Natural killer cell (primary cell): Measurements from ENCODE around the gene FMNL1. TPM values are rescaled to one million over a fixed set of nuclear protein-coding genes. Genes with fewer than 3 reads are reported as not detected.

Source experiments
- ATAC-seq, 3 donors: fragments of 150-1000 bp in 2 of 3; fragments of 200-7000 bp in 1 of 3; cut with Tn5 transposase; 1 replicate in 1 of 3; 2 replicates in 2 of 3; pipeline ENCODE4 v1.10.0; 2021; ENCODE audit warnings: mild to moderate bottlenecking in 2 of 3, moderate library complexity in 2 of 3
- DNase-seq, 2 donors: peaks; one replicate each; pipeline versions ENCODE4 v3.0.0 to v3.0.0-alpha.2; 2013 to 2021; ENCODE audit warnings: mixed read lengths in 1 of 2
- H3K27ac ChIP-seq: one replicate; pipeline ENCODE4 v1.5.1; 2013; ENCODE audit warnings: mild to moderate bottlenecking, low read length
- H3K27me3 ChIP-seq: one replicate; pipeline ENCODE4 v1.6.1; 2013; ENCODE audit warnings: low read length; ENCODE audit not compliant: control insufficient read depth, insufficient read depth
- H3K36me3 ChIP-seq: one replicate; pipeline ENCODE4 v1.6.1; 2013; ENCODE audit warnings: low read length; ENCODE audit not compliant: control insufficient read depth, insufficient read depth
- H3K4me1 ChIP-seq: one replicate; pipeline ENCODE4 v1.6.1; 2013; ENCODE audit warnings: low read length; ENCODE audit not compliant: control insufficient read depth, insufficient read depth
- H3K4me3 ChIP-seq: one replicate; pipeline ENCODE4 v1.5.1; 2013; ENCODE audit warnings: low read length
- H3K9me3 ChIP-seq: one replicate; pipeline ENCODE4 v1.6.1; 2013; ENCODE audit warnings: low read length; ENCODE audit not compliant: control insufficient read depth, insufficient read depth
- H3K27ac Mint-ChIP-seq, 2 donors: one replicate each; pipeline ENCODE4 v1.8.0; 2022; ENCODE audit warnings: mild to moderate bottlenecking in 2 of 2, mixed read lengths in 2 of 2, moderate library complexity in 1 of 2
- H3K27me3 Mint-ChIP-seq, 2 donors: one replicate each; pipeline ENCODE4 v1.8.0; 2022; ENCODE audit warnings: low read depth in 2 of 2, mixed read lengths in 2 of 2
- H3K36me3 Mint-ChIP-seq: one replicate; pipeline ENCODE4 v1.8.0; 2022; ENCODE audit warnings: mixed read lengths
- H3K4me1 Mint-ChIP-seq, 2 donors: one replicate each; pipeline ENCODE4 v1.8.0; 2022; ENCODE audit warnings: mixed read lengths in 2 of 2
- H3K4me3 Mint-ChIP-seq: one replicate; pipeline ENCODE4 v1.8.0; 2022; ENCODE audit warnings: mild to moderate bottlenecking, moderate library complexity, mixed read lengths
- H3K9me3 Mint-ChIP-seq, 2 donors: one replicate each; pipeline ENCODE4 v1.8.0; 2022; ENCODE audit warnings: mixed read lengths in 2 of 2
- WGBS: methylation state at CpG from one replicate; pipeline ENCODE4 v1.1.7; 2013; ENCODE audit warnings: missing lambda C conversion rate; ENCODE audit not compliant: insufficient coverage; 5-methylcytosine and 5-hydroxymethylcytosine counted together
- intact Hi-C: fragments of 100-400 bp; cut with micrococcal nuclease; formaldehyde crosslinking; loops from one replicate; pipeline ENCODE4 v1.14.2; 2022
- total RNA-seq, 4 donors: library from RNA; stranded (reverse); fragments of 120-200 nt in 1 of 4; gene quantifications; one replicate each; pipeline versions ENCODE4 v1.2.3 to v1.2.4, GENCODE V29; 2013 to 2022
- TF ChIP-seq, protein P1 (sequence below): fragments of 200-600 bp; IDR thresholded peaks from one replicate; pipeline ENCODE4 v1.8.0; 2022; ENCODE audit warnings: antibody characterized with exemption

The FMNL1 gene
- total RNA-seq, 3 donors from 2014 or later (not counting 1 experiment from before 2014, with no cell fraction given): 741 to 836 (median 752) TPM

DNA sequence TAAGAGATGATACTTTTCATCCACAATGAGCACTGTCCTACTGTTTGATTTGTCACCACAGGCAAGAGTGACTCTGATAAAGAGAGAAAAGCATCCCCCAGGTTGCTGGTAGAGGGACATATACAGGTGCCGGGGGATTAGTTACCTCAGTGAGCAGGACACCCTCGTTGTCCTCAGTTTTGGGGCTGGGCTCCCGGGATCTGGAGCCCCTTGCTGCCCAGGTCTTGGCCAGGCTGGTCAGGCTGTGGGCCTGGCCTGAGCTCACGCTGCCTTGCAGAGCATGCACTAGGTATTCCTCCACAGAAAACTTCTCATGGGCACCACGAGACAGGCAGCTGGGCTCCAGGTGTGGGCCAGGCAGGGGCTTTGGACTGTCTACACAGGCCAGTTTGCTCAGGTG is 64.6 kb downstream of the FMNL1 start:
- H3K27me3 ChIP-seq: no peaks in the 10 kb centered on the region
- Mint-ChIP-seq H3K27me3 (no peaks in the 10 kb centered on the region), H3K4me3 (no peak overlapping the region), H3K27ac (peak overlapping the region in 1 of 2 donors; percentile 20), H3K9me3 (no peaks in the 10 kb centered on the region), H3K4me1 (peaks cover 14 to 26% of the 10 kb centered on the region in 2 donors), H3K36me3 (no peaks in the 10 kb centered on the region)
- ATAC-seq: no peak
- H3K4me3 ChIP-seq: no peak overlapping the region
- intact Hi-C loops: no loop called here
- H3K9me3 ChIP-seq: no peaks in the 10 kb centered on the region
- peaks cover 13% of the 10 kb centered on the region for H3K4me1 ChIP-seq
- TF ChIP-seq, protein P1, sequence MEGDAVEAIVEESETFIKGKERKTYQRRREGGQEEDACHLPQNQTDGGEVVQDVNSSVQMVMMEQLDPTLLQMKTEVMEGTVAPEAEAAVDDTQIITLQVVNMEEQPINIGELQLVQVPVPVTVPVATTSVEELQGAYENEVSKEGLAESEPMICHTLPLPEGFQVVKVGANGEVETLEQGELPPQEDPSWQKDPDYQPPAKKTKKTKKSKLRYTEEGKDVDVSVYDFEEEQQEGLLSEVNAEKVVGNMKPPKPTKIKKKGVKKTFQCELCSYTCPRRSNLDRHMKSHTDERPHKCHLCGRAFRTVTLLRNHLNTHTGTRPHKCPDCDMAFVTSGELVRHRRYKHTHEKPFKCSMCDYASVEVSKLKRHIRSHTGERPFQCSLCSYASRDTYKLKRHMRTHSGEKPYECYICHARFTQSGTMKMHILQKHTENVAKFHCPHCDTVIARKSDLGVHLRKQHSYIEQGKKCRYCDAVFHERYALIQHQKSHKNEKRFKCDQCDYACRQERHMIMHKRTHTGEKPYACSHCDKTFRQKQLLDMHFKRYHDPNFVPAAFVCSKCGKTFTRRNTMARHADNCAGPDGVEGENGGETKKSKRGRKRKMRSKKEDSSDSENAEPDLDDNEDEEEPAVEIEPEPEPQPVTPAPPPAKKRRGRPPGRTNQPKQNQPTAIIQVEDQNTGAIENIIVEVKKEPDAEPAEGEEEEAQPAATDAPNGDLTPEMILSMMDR: no peak
- peaks cover 79% of the 10 kb centered on the region for H3K36me3 ChIP-seq
- WGBS: 94% methylated on average over 5 of the region's 5 CpGs
- H3K27ac ChIP-seq: no peak overlapping the region
- DNase-seq: no peak

DNA sequence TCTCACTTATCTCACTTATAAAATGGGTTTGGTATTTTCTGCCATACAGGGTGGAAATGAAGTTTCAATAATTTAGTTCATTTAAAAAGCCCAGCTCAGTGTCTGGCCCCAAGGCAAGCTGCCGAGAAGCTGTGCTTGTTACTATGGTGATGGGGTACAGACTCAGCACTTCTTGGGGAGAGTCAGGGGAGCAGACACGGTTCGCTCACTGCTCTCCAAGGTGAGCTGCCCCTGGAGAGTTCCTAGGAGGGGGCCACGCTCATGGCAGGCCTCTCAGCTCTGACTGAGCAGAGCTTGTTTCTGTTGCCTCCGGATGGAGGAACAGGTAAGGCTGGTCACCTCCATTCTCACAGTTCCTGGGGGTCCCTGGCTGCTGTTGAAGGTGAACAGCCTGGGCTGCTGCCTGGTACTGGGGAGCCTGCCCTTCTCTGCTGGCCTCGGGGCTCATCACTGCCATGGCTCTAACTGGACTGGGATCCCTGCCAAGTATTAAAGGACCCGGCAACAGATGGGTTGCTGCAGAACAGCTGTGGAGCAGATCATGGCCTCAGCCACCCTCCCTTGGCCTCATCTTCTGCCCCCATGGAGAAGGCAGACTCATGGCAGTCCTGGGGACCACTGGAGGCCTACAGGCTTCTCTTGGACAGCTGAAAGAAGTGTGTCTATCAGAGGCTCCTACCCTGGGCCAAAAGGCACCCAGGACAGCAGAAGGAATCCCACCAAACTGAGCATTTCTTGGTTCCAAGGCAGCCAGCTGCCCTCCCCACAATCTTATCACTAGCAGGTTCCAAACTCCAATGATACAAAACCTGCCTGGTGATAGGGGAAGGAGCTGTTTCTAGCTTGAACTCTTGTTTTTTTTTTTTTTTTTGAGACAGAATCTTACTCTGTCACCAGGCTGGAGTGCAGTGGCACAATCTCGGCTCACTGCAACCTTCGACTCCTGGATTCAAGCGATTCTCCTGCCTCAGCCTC is 66.1 kb downstream of the FMNL1 start:
- Mint-ChIP-seq H3K27ac (no peak overlapping the region), H3K9me3 (no peaks in the 10 kb centered on the region), H3K36me3 (no peaks in the 10 kb centered on the region), H3K4me3 (no peak overlapping the region), H3K4me1 (peaks cover 19 to 35% of the 10 kb centered on the region in 2 donors), H3K27me3 (no peaks in the 10 kb centered on the region)
- peaks cover 69% of the 10 kb centered on the region for H3K36me3 ChIP-seq
- H3K27me3 ChIP-seq: no peaks in the 10 kb centered on the region
- no peak for ATAC-seq
- DNase-seq: no peak
- TF ChIP-seq, protein P1: no peak
- peaks cover 24% of the 10 kb centered on the region for H3K4me1 ChIP-seq
- H3K4me3 ChIP-seq: no peak overlapping the region
- 78% methylated on average over 10 of the region's 10 CpGs for WGBS
- no peak overlapping the region for H3K27ac ChIP-seq
- intact Hi-C loops: no loop called here
- no peaks in the 10 kb centered on the region for H3K9me3 ChIP-seq

DNA sequence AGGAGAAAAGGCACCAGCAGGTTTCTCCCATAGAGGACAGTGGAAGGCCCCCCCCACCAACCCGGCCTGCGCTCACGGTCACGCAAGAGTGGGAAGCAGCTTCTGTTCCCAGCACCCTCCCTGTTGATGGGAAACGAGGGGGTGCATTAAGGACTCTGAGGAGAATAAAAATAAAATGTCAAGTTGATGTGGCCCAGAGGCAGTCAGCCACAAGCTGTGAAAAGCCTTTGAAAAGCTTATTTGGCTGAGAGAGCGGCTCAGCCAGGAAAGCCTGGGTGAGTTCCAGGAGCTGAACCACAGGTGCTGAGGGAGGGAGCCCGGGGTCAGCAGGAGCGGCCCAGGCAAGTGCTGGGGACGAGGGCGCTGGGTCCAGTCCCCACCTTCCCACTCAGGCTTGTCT is 67.1 kb downstream of the FMNL1 start:
- Histone ChIP-seq H3K9me3 (no peaks in the 10 kb centered on the region), H3K4me3 (no peak overlapping the region), H3K36me3 (peaks cover 61% of the 10 kb centered on the region), H3K27me3 (no peaks in the 10 kb centered on the region), H3K4me1 (peaks cover 34% of the 10 kb centered on the region), H3K27ac (no peak overlapping the region)
- ATAC-seq (no peak), DNase-seq (no peak)
- TF ChIP-seq, protein P1: no peak
- Mint-ChIP-seq H3K4me3 (no peak overlapping the region), H3K27me3 (no peaks in the 10 kb centered on the region), H3K36me3 (no peaks in the 10 kb centered on the region), H3K27ac (no peak overlapping the region), H3K9me3 (no peaks in the 10 kb centered on the region), H3K4me1 (peaks cover 26 to 43% of the 10 kb centered on the region in 2 donors)
- 93% methylated on average over 10 of the region's 10 CpGs for WGBS
- intact Hi-C loops: no loop called here
